ENCODE data around the gene CACNA2D4.

DNA sequence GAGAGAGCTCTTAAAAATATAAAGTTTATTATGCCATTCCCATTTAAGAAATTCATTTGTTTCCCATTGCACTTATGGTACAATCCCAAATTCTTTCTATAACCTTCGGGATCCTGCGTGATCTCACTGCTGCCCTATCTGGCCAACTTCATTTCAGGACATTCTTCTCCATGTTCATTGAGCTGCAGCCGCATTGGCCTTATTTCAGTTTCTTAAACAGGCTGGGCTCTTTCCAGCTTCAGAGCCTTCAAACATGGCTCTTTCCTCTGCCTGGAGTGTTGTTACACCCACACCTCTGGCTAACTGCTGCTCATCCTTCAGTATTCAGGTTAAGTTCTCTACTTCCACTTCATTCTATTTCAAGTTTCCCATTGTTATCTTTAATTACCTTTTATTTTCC, 156.6 kb downstream of the CACNA2D4 start:
- TF ChIP-seq, protein P1, sequence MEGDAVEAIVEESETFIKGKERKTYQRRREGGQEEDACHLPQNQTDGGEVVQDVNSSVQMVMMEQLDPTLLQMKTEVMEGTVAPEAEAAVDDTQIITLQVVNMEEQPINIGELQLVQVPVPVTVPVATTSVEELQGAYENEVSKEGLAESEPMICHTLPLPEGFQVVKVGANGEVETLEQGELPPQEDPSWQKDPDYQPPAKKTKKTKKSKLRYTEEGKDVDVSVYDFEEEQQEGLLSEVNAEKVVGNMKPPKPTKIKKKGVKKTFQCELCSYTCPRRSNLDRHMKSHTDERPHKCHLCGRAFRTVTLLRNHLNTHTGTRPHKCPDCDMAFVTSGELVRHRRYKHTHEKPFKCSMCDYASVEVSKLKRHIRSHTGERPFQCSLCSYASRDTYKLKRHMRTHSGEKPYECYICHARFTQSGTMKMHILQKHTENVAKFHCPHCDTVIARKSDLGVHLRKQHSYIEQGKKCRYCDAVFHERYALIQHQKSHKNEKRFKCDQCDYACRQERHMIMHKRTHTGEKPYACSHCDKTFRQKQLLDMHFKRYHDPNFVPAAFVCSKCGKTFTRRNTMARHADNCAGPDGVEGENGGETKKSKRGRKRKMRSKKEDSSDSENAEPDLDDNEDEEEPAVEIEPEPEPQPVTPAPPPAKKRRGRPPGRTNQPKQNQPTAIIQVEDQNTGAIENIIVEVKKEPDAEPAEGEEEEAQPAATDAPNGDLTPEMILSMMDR (IDR thresholded peaks at IDR 0.05) = no peak
- no peak for TF ChIP-seq POLR2A (IDR thresholded peaks at IDR 0.05)

All from heart left ventricle (tissue), 13 donors.